ENCODE data around the gene PCDH20.
A peak's percentile ranks its signal among the peaks of the same experiment; 100 is the strongest.
"Not testable (repeated sequence)": the region's sequence is repeated elsewhere in the genome, so short reads cannot be mapped to it uniquely, and the experiment has no call there.

Gene PCDH20

GRCh38 chr13:61415749-61416148, at the start of gene PCDH20:
PCDH20 (minus strand) TSS chr13:61415849; CDS start chr13:61415158, 691 bp downstream.
- DNase-seq, result no peak

- DNase-seq, result no peak
Measured at GRCh38 chr13:61463024-61463423, 47.4 kb upstream of the PCDH20 start.

GRCh38 chr13:61453121-61453520, 37.5 kb upstream of the PCDH20 start:
- no peak for DNase-seq

- DNase-seq, result no peak
Measured at GRCh38 chr13:61432029-61432428, 16.4 kb upstream of the PCDH20 start.

- DNase-seq, result no peak
Measured at GRCh38 chr13:61423915-61424314, 8.3 kb upstream of the PCDH20 start.

GRCh38 chr13:61417086-61417570, 1.5 kb upstream of the PCDH20 start:
- no peak for DNase-seq

- DNase-seq, result peak; percentile 1
Measured at GRCh38 chr13:61415058-61415721, 459 bp downstream of the PCDH20 start.

GRCh38 chr13:61414686-61415057, 977 bp downstream of the PCDH20 start:
- DNase-seq, result no peak

GRCh38 chr13:61413572-61414535, 1.8 kb downstream of the PCDH20 start:
- DNase-seq, result no peak

GRCh38 chr13:61410669-61411297, 4.9 kb downstream of the PCDH20 start:
- DNase-seq, result no peak

- DNase-seq, result no peak
Measured at GRCh38 chr13:61410266-61410665, 5.4 kb downstream of the PCDH20 start.

- no peak for DNase-seq
Measured at GRCh38 chr13:61408571-61408970, 7.1 kb downstream of the PCDH20 start.

- DNase-seq, result no peak
Measured at GRCh38 chr13:61406275-61406674, 9.4 kb downstream of the PCDH20 start.

- no peak for DNase-seq
Measured at GRCh38 chr13:61396121-61396520, 19.5 kb downstream of the PCDH20 start.

- DNase-seq, result no peak
Measured at GRCh38 chr13:61391426-61391825, 24.2 kb downstream of the PCDH20 start.

GRCh38 chr13:61387694-61388093, 28.0 kb downstream of the PCDH20 start:
- no peak for DNase-seq

- DNase-seq, result no peak
Measured at GRCh38 chr13:61383111-61383510, 32.5 kb downstream of the PCDH20 start.

- no peak for DNase-seq
Measured at GRCh38 chr13:61370520-61370919, 45.1 kb downstream of the PCDH20 start.

- not testable (repeated sequence) for DNase-seq
Measured at GRCh38 chr13:61364690-61365089, 51.0 kb downstream of the PCDH20 start.

GRCh38 chr13:61362522-61362921, 53.1 kb downstream of the PCDH20 start:
- no peak for DNase-seq
